Caco-2 (cell line): ENCODE data around the gene NDP. TPM values are rescaled to one million over a fixed set of nuclear protein-coding genes. Genes with fewer than 3 reads are reported as not detected.

Experiments
- BruUV-seq: library from RNA; stranded (reverse); fragments of 400-500 nt; replicated peaks from 2 replicates; lab custom pipeline; 2021; lab: Mats Ljungman, UMichigan
- CTCF ChIA-PET: fragments of 300-600 bp; sonication (Branson Sonifier 250); formaldehyde crosslinking; loops from one replicate; lab custom pipeline; 2022; ENCODE audit warnings: antibody characterized with exemption; lab: Charles Lee
- POLR2A ChIA-PET: fragments of 300-600 bp; sonication (Branson Sonifier 250); formaldehyde crosslinking; loops from one replicate; lab custom pipeline; 2022; ENCODE audit warnings: antibody characterized with exemption; lab: Charles Lee
- DNase-seq, 2 experiments: peaks; one replicate each; pipeline versions ENCODE4 v3.0.0 to v3.0.0-alpha.2; 2020 to 2022
- H3K27me3 ChIP-seq: replicated peaks from 2 replicates; pipeline ENCODE4 v1.6.0; 2011; ENCODE audit warnings: low read length; ENCODE audit not compliant: control insufficient read depth, insufficient read depth
- H3K36me3 ChIP-seq: 2 replicates; pipeline ENCODE4 v1.5.1; 2011; ENCODE audit warnings: low read length; ENCODE audit not compliant: control insufficient read depth, insufficient read depth
- H3K4me1 ChIP-seq: fragments of 250-450 bp; sonication (Bioruptor Pico); 2 replicates; pipeline ENCODE4 v1.5.1; 2020; ENCODE audit warnings: mild to moderate bottlenecking
- H3K4me3 ChIP-seq: 2 replicates; pipeline ENCODE4 v1.5.1; 2011; ENCODE audit warnings: low read depth, mild to moderate bottlenecking, control low read depth, low read length
- H3K9me3 ChIP-seq: fragments of 250-450 bp; sonication (Bioruptor Pico); 2 replicates; pipeline ENCODE4 v1.5.1; 2020; ENCODE audit warnings: mild to moderate bottlenecking, moderate library complexity
- H3K27ac Mint-ChIP-seq: one replicate; pipeline ENCODE4 v1.8.0; 2022; ENCODE audit warnings: mixed read lengths; ENCODE audit not compliant: unreplicated experiment
- H3K27me3 Mint-ChIP-seq: one replicate; pipeline ENCODE4 v1.8.0; 2022; ENCODE audit warnings: mixed read lengths; ENCODE audit not compliant: insufficient read depth, unreplicated experiment
- H3K36me3 Mint-ChIP-seq: one replicate; pipeline ENCODE4 v1.8.0; 2022; ENCODE audit warnings: mild to moderate bottlenecking, mixed read lengths; ENCODE audit not compliant: insufficient read depth, unreplicated experiment
- H3K4me1 Mint-ChIP-seq: one replicate; pipeline ENCODE4 v1.8.0; 2022; ENCODE audit warnings: low read depth, mixed read lengths; ENCODE audit not compliant: unreplicated experiment
- H3K4me3 Mint-ChIP-seq: one replicate; pipeline ENCODE4 v1.8.0; 2022; ENCODE audit warnings: mild to moderate bottlenecking, moderate library complexity, mixed read lengths; ENCODE audit not compliant: unreplicated experiment
- H3K9me3 Mint-ChIP-seq: one replicate; pipeline ENCODE4 v1.8.0; 2022; ENCODE audit warnings: mixed read lengths; ENCODE audit not compliant: unreplicated experiment
- CTCF ChIP-seq, 2 experiments: fragments of 200-600 bp in 1 of 2; IDR thresholded peaks; 1 replicate in 1 of 2; 2 replicates in 1 of 2; pipeline versions ENCODE4 v1.5.1 to v1.8.0; 2011 to 2022; ENCODE audit warnings: antibody characterized with exemption in 1 of 2, control low read depth in 1 of 2, inconsistent platforms in 1 of 2, low read depth in 1 of 2, low read length in 1 of 2, mild to moderate bottlenecking in 1 of 2, moderate library complexity in 1 of 2; ENCODE audit not compliant: insufficient read depth in 1 of 2, severe bottlenecking in 1 of 2, unreplicated experiment in 1 of 2
- intact Hi-C: fragments of 100-400 bp; cut with micrococcal nuclease; formaldehyde crosslinking; loops from one replicate; pipeline ENCODE4 v1.10.0; 2022; ENCODE audit not compliant: unreplicated experiment
- total RNA-seq: library from RNA; stranded (reverse); gene quantifications from 2 replicates; pipeline ENCODE4 v1.2.3, GENCODE V29; 2022

The NDP gene
- total RNA-seq, 1 experiment from 2014 or later: 0.48 TPM

GRCh38 chrX:43910012-43910411 is 63.2 kb downstream of the NDP start:
- H3K4me1 Mint-ChIP-seq: no peaks in the 10 kb centered on the region
- POLR2A ChIA-PET: no interaction called here
- H3K36me3 Mint-ChIP-seq: no peaks in the 10 kb centered on the region
- intact Hi-C loops: no loop called here
- no peak for DNase-seq
- no peaks in the 10 kb centered on the region for H3K36me3 ChIP-seq
- H3K9me3 Mint-ChIP-seq: no peaks in the 10 kb centered on the region
- no peaks in the 10 kb centered on the region for H3K9me3 ChIP-seq
- CTCF ChIA-PET: no interaction called here
- H3K4me3 ChIP-seq: no peak overlapping the region
- no peaks in the 10 kb centered on the region for H3K27me3 ChIP-seq
- no peaks in the 10 kb centered on the region for H3K4me1 ChIP-seq
- no peak overlapping the region for H3K27ac Mint-ChIP-seq
- no peaks in the 10 kb centered on the region for H3K27me3 Mint-ChIP-seq
- TF ChIP-seq CTCF (IDR thresholded peaks at IDR 0.05; ENCODE audit: insufficient read depth in 1 of 2, low read depth in 1 of 2, low read length in 1 of 2, severe bottlenecking in 1 of 2, unreplicated experiment in 1 of 2): no peak
- no peak overlapping the region for H3K4me3 Mint-ChIP-seq
- BruUV-seq: no TSS peak

GRCh38 chrX:43909141-43909540 is 64.0 kb downstream of the NDP start:
- POLR2A ChIA-PET: no interaction called here
- Mint-ChIP-seq H3K36me3 (no peaks in the 10 kb centered on the region), H3K4me3 (no peak overlapping the region), H3K27me3 (no peaks in the 10 kb centered on the region), H3K4me1 (no peaks in the 10 kb centered on the region), H3K9me3 (no peaks in the 10 kb centered on the region), H3K27ac (no peak overlapping the region)
- CTCF ChIA-PET: no interaction called here
- no peaks in the 10 kb centered on the region for H3K9me3 ChIP-seq
- no peaks in the 10 kb centered on the region for H3K4me1 ChIP-seq
- H3K27me3 ChIP-seq: no peaks in the 10 kb centered on the region
- no peak overlapping the region for H3K4me3 ChIP-seq
- no peak for DNase-seq
- TF ChIP-seq CTCF (IDR thresholded peaks at IDR 0.05; ENCODE audit: insufficient read depth in 1 of 2, low read depth in 1 of 2, low read length in 1 of 2, severe bottlenecking in 1 of 2, unreplicated experiment in 1 of 2): no peak
- intact Hi-C loops: no loop called here
- H3K36me3 ChIP-seq: no peaks in the 10 kb centered on the region
- no TSS peak for BruUV-seq

- H3K4me1 Mint-ChIP-seq: no peaks in the 10 kb centered on the region
- no TSS peak for BruUV-seq
- no peaks in the 10 kb centered on the region for H3K9me3 Mint-ChIP-seq
- no peaks in the 10 kb centered on the region for H3K27me3 Mint-ChIP-seq
- intact Hi-C loops: no loop called here
- H3K4me1 ChIP-seq: no peaks in the 10 kb centered on the region
- DNase-seq: no peak
- CTCF ChIA-PET: no interaction called here
- H3K4me3 ChIP-seq: no peak overlapping the region
- H3K36me3 Mint-ChIP-seq: no peaks in the 10 kb centered on the region
- no peaks in the 10 kb centered on the region for H3K36me3 ChIP-seq
- no peak for TF ChIP-seq CTCF (IDR thresholded peaks at IDR 0.05; ENCODE audit: insufficient read depth in 1 of 2, low read depth in 1 of 2, low read length in 1 of 2, severe bottlenecking in 1 of 2, unreplicated experiment in 1 of 2)
- no peaks in the 10 kb centered on the region for H3K9me3 ChIP-seq
- no peak overlapping the region for H3K27ac Mint-ChIP-seq
- POLR2A ChIA-PET: no interaction called here
- H3K4me3 Mint-ChIP-seq: no peak overlapping the region
- no peaks in the 10 kb centered on the region for H3K27me3 ChIP-seq
Observed at GRCh38 chrX:43899878-43900815, 73.0 kb downstream of the NDP start.

Other genes with a start within 250 kb of the NDP start
- 0.34 and 0.35 TPM in 2 replicates for gene MAOB, start 90.9 kb downstream of the NDP start, total RNA-seq